ENCODE measurements around the gene ABHD17A. TPM values are rescaled to one million over a fixed set of nuclear protein-coding genes. Genes with fewer than 3 reads are reported as not detected.
A peak's percentile ranks its signal among the peaks of the same experiment; 100 is the strongest.

Gene ABHD17A
- total RNA-seq, 1 donor from 2014 or later, result 83.0 TPM

GRCh38 chr19:1902923-1903322 is 17.6 kb upstream of the ABHD17A start:
- H3K27me3 ChIP-seq, result no peaks in the 10 kb centered on the region
- TF ChIP-seq CTCF (IDR thresholded peaks at IDR 0.05), result no peak
- no peak for TF ChIP-seq POLR2A (IDR thresholded peaks at IDR 0.05)
- no peak for TF ChIP-seq POLR2AphosphoS5 (IDR thresholded peaks at IDR 0.05; ENCODE audit: insufficient read depth in 1 of 2, low read depth in 1 of 2)
- peak overlapping the region; percentile 27 for H3K27ac ChIP-seq
- intact Hi-C loops (cut with DNase I), result no loop called here
- H3K4me1 ChIP-seq, result peaks cover 41% of the 10 kb centered on the region
- H3K36me3 ChIP-seq, result no peaks in the 10 kb centered on the region
- DNase-seq (ENCODE audit: extremely low spot score in 2 of 2), result no peak
- H3K9me3 ChIP-seq, result no peaks in the 10 kb centered on the region
- H3K4me3 ChIP-seq, result no peak overlapping the region

DNA sequence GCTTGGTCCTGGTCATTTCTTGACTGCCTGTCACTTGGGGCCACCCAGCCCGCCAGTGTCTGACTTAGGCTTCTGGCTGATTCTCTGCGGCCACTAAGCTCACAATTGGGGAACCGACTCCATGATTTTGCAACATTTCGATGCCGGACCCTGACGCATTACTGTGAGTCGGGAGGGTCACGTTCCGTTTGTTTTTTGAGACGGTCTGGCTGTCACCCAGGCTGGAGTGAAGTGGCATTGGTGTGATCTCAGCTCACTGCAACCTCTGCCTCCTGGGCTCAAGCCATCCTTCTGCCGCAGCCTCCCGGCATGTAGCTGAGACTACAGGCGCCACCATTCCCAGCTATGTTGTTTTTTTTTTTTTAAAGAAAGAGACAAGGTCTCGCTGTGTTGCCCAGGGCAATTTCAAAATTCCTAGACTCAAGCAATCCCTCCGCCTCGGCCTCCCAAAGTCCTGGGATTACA is 16.7 kb upstream of the ABHD17A start:
- Histone ChIP-seq H3K4me3 (no peak overlapping the region), H3K27ac (no peak overlapping the region), H3K27me3 (no peaks in the 10 kb centered on the region), H3K9me3 (no peaks in the 10 kb centered on the region), H3K36me3 (no peaks in the 10 kb centered on the region), H3K4me1 (peaks cover 36% of the 10 kb centered on the region)
- intact Hi-C loops (cut with DNase I), result no loop called here
- TF ChIP-seq POLR2A (IDR thresholded peaks at IDR 0.05) (no peak), POLR2AphosphoS5 (IDR thresholded peaks at IDR 0.05; ENCODE audit: insufficient read depth in 1 of 2, low read depth in 1 of 2) (no peak), CTCF (IDR thresholded peaks at IDR 0.05) (no peak)
- peak in 1 of 2 donors; percentile 81 for DNase-seq (ENCODE audit: extremely low spot score in 2 of 2)

GRCh38 chr19:1896508-1896907 is 11.2 kb upstream of the ABHD17A start:
- DNase-seq (ENCODE audit: extremely low spot score in 2 of 2), result peak in 1 of 2 donors; percentile 94
- Histone ChIP-seq H3K4me3 (no peak overlapping the region), H3K27ac (no peak overlapping the region)

GRCh38 chr19:1893791-1894190 is 8.5 kb upstream of the ABHD17A start:
- Histone ChIP-seq H3K4me1 (peaks cover 4% of the 10 kb centered on the region), H3K9me3 (no peaks in the 10 kb centered on the region), H3K4me3 (no peak overlapping the region), H3K27ac (no peak overlapping the region), H3K27me3 (no peaks in the 10 kb centered on the region), H3K36me3 (no peaks in the 10 kb centered on the region)
- DNase-seq (ENCODE audit: extremely low spot score in 2 of 2), result no peak
- no peak for TF ChIP-seq POLR2A (IDR thresholded peaks at IDR 0.05)
- TF ChIP-seq CTCF (IDR thresholded peaks at IDR 0.05), result no peak
- no peak for TF ChIP-seq POLR2AphosphoS5 (IDR thresholded peaks at IDR 0.05; ENCODE audit: insufficient read depth in 1 of 2, low read depth in 1 of 2)
- intact Hi-C loops (cut with DNase I), result no loop called here

More at GRCh38 chr19:1896508-1896907, 11.2 kb upstream of the ABHD17A start:
- peaks cover 4% of the 10 kb centered on the region for H3K4me1 ChIP-seq
- intact Hi-C loops (cut with DNase I), result no loop called here
- no peaks in the 10 kb centered on the region for H3K27me3 ChIP-seq
- no peaks in the 10 kb centered on the region for H3K36me3 ChIP-seq
- H3K9me3 ChIP-seq, result no peaks in the 10 kb centered on the region
- no peak for TF ChIP-seq CTCF (IDR thresholded peaks at IDR 0.05)
- no peak for TF ChIP-seq POLR2AphosphoS5 (IDR thresholded peaks at IDR 0.05; ENCODE audit: insufficient read depth in 1 of 2, low read depth in 1 of 2)
- no peak for TF ChIP-seq POLR2A (IDR thresholded peaks at IDR 0.05)

- H3K27me3 ChIP-seq, result no peaks in the 10 kb centered on the region
- H3K36me3 ChIP-seq, result no peaks in the 10 kb centered on the region
- no peak overlapping the region for H3K4me3 ChIP-seq
- intact Hi-C loops (cut with DNase I), result no loop called here
- H3K27ac ChIP-seq, result no peak overlapping the region
- no peaks in the 10 kb centered on the region for H3K9me3 ChIP-seq
- no peak for TF ChIP-seq CTCF (IDR thresholded peaks at IDR 0.05)
- TF ChIP-seq POLR2A (IDR thresholded peaks at IDR 0.05), result no peak
- no peak for TF ChIP-seq POLR2AphosphoS5 (IDR thresholded peaks at IDR 0.05; ENCODE audit: insufficient read depth in 1 of 2, low read depth in 1 of 2)
- no peak for DNase-seq (ENCODE audit: extremely low spot score in 2 of 2)
- peaks cover under 1% of the 10 kb centered on the region for H3K4me1 ChIP-seq
Observed at GRCh38 chr19:1889907-1890306, 4.6 kb upstream of the ABHD17A start.
